K562 (cell line): ENCODE data around the gene SP4. TPM values are rescaled to one million over a fixed set of nuclear protein-coding genes. Genes with fewer than 3 reads are reported as not detected.

ENCODE experiments used
- BDP1 ChIP-seq: IDR thresholded peaks from 3 replicates; pipeline ENCODE4 v1.6.1; 2011; ENCODE audit not compliant: insufficient read length, insufficient read depth
- CEBPG ChIP-seq, 3 experiments: fragments of 200-800 bp in 1 of 3; sonication (Bioruptor generic) in 1 of 3; sonication (generic) in 1 of 3; formaldehyde crosslinking in 1 of 3; IDR thresholded peaks in 2 of 3; conservative IDR thresholded peaks in 1 of 3; 2 replicates each; pipeline versions ENCODE4 v1.6.1 to v1.8.0; 2016 to 2022; ENCODE audit warnings: missing compliant biosample characterization in 2 of 3, missing genetic modification characterization in 2 of 3, mild to moderate bottlenecking in 1 of 3, missing genetic modification reagents in 1 of 3
- GABPB2 ChIP-seq: fragments of 250-450 bp; sonication (Bioruptor Pico); conservative IDR thresholded peaks from 2 replicates; pipeline ENCODE4 v1.5.1; 2021; ENCODE audit warnings: mild to moderate bottlenecking
- JUN ChIP-seq, 2 experiments: sonication (generic) in 1 of 2; formaldehyde crosslinking in 1 of 2; IDR thresholded peaks; 2 replicates each; pipeline versions ENCODE4 v1.6.1 to v1.8.0; 2012 to 2022; ENCODE audit warnings: borderline replicate concordance in 2 of 2, mild to moderate bottlenecking in 2 of 2, improper control_type of control experiment in 1 of 2, low read depth in 1 of 2, low read length in 1 of 2, missing genetic modification reagents in 1 of 2
- NCOA1 ChIP-seq: fragments of 450-650 bp; IDR thresholded peaks from 2 replicates; pipeline ENCODE4 v1.6.1; 2016; ENCODE audit warnings: low read depth
- POU5F1 ChIP-seq: fragments of 150-350 bp; IDR thresholded peaks from 2 replicates; pipeline ENCODE4 v1.6.1; 2014; ENCODE audit warnings: borderline replicate concordance, low read length, low read depth, mild to moderate bottlenecking; ENCODE audit not compliant: partially characterized antibody
- PPARD ChIP-seq: fragments of 250-450 bp; sonication (Bioruptor Pico); IDR thresholded peaks from 2 replicates; pipeline ENCODE4 v1.8.0; 2022; ENCODE audit warnings: inconsistent platforms, mild to moderate bottlenecking, moderate library complexity
- PYGO2 ChIP-seq: fragments of 450-650 bp; IDR thresholded peaks from 2 replicates; pipeline ENCODE4 v1.6.1; 2016; ENCODE audit warnings: mild to moderate bottlenecking, missing genetic modification characterization, moderate library complexity, missing compliant biosample characterization
- SAFB ChIP-seq: fragments of 200-400 bp; formaldehyde crosslinking; IDR thresholded peaks from 2 replicates; pipeline ENCODE4 v1.6.1; 2017; ENCODE audit warnings: low read depth, low read length, borderline replicate concordance
- SMARCA5 ChIP-seq: fragments of 450-650 bp; IDR thresholded peaks from 2 replicates; pipeline ENCODE4 v1.6.1; 2016
- SREBF2 ChIP-seq: sonication (generic); formaldehyde crosslinking; IDR thresholded peaks from 2 replicates; pipeline ENCODE4 v1.4.0; 2020; ENCODE audit warnings: mild to moderate bottlenecking, missing genetic modification reagents
- TARDBP ChIP-seq: fragments of 450-650 bp; IDR thresholded peaks from 2 replicates; pipeline ENCODE4 v1.6.1; 2016
- ZNF23 ChIP-seq: fragments of 250-450 bp; sonication (Bioruptor Pico); IDR thresholded peaks from 2 replicates; pipeline ENCODE4 v1.4.0; 2020; ENCODE audit warnings: mild to moderate bottlenecking
- ZNF586 ChIP-seq: fragments of 450-650 bp; formaldehyde crosslinking; conservative IDR thresholded peaks from 2 replicates; pipeline ENCODE4 v1.4.0; 2020; ENCODE audit warnings: mild to moderate bottlenecking, moderate library complexity
- ZNF830 ChIP-seq: fragments of 250-450 bp; sonication (Bioruptor Pico); IDR thresholded peaks from 2 replicates; pipeline ENCODE4 v1.5.0; 2021; ENCODE audit warnings: mild to moderate bottlenecking
- polyA plus RNA-seq, 8 experiments: library from polyadenylated mRNA; depleted of rRNA in 4 of 8; stranded (reverse) in 5 of 8; unstranded in 3 of 8; fragments of >200 nt; fragmentation: Nextera tagmentation in 2 of 8; fragmentation: Illumina TruSeq in 1 of 8; extraction: Ambion mirVana in 2 of 8; extraction: Trizol in 1 of 8; gene quantifications; 2 replicates each; pipeline versions ENCODE4 v1.2.1 to v1.2.3, GENCODE V29; 2011 to 2014; ENCODE audit warnings: inconsistent platforms in 1 of 8, missing spikeins in 1 of 8
- total RNA-seq, 7 experiments: library from RNA; depleted of rRNA in 6 of 7; stranded (reverse); fragments of >200 nt in 6 of 7; fragmentation: Illumina TruSeq in 2 of 7; extraction: Trizol in 2 of 7; gene quantifications; 2 replicates each; pipeline versions ENCODE4 v1.2.1 to v1.2.3, GENCODE V29; 2011 to 2021; ENCODE audit warnings: low replicate concordance in 1 of 7
- TF ChIP-seq, protein P1 (sequence below): sonication (generic); formaldehyde crosslinking; IDR thresholded peaks from 2 replicates; pipeline ENCODE4 v1.8.0; 2023; ENCODE audit warnings: mild to moderate bottlenecking, missing genetic modification reagents
- TF ChIP-seq, protein P2 (sequence below), 2 experiments: fragments of 450-650 bp in 1 of 2; sonication (generic) in 1 of 2; formaldehyde crosslinking in 1 of 2; IDR thresholded peaks in 1 of 2; conservative IDR thresholded peaks in 1 of 2; 2 replicates each; pipeline versions ENCODE4 v1.6.1 to v1.8.1; 2016 to 2023; ENCODE audit warnings: mild to moderate bottlenecking in 2 of 2, moderate library complexity in 2 of 2, inconsistent platforms in 1 of 2, missing genetic modification reagents in 1 of 2
- TF ChIP-seq, protein P3 (sequence below): sonication (generic); formaldehyde crosslinking; IDR thresholded peaks from 2 replicates; pipeline ENCODE4 v1.4.0; 2020; ENCODE audit warnings: mild to moderate bottlenecking, missing genetic modification reagents
- TF ChIP-seq, protein P4 (sequence below): sonication (generic); formaldehyde crosslinking; IDR thresholded peaks from 2 replicates; pipeline ENCODE4 v1.5.0; 2020; ENCODE audit warnings: missing genetic modification reagents

The SP4 gene
- total and polyA plus RNA-seq, 9 of the 15 experiments (the other 6 are each of a cell fraction or from before 2014, with no cell fraction given): 2.4 to 9.4 (median 4.5) TPM

DNA sequence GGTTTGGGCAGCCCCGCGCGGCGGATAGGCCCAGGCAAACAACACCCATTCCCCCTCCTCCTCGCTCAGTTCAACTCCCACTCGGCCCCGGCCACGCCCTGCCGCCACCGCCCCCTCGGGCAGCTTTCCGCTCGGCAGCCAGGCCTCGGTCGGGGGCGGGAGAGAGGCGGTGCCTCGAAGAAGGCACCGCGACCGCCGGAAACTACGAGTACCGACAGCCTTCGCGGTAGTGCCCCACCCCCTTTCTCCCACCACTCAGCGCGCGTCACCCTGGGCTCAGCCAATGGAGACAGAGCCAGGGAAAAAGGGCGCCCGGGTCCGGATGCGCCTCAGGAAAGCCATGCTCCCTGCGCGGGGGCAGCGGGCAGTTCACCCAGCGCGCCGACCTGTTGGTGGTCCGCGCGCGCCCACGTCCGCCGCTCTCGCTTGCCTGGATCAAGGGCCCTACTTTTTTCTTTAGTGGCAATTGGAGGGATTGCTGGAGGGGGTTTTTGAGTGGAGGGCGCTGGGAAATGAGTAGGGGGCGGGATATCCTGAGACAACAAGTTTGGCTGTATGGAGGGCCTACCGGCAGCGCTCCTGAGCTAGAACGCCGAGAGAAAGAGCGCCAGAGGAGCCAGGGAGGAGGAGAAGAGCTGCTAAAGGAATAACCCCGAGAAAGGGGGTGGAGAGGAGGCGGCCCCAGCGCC, 557 bp upstream of the SP4 start (continued):
- TF ChIP-seq, protein P1, sequence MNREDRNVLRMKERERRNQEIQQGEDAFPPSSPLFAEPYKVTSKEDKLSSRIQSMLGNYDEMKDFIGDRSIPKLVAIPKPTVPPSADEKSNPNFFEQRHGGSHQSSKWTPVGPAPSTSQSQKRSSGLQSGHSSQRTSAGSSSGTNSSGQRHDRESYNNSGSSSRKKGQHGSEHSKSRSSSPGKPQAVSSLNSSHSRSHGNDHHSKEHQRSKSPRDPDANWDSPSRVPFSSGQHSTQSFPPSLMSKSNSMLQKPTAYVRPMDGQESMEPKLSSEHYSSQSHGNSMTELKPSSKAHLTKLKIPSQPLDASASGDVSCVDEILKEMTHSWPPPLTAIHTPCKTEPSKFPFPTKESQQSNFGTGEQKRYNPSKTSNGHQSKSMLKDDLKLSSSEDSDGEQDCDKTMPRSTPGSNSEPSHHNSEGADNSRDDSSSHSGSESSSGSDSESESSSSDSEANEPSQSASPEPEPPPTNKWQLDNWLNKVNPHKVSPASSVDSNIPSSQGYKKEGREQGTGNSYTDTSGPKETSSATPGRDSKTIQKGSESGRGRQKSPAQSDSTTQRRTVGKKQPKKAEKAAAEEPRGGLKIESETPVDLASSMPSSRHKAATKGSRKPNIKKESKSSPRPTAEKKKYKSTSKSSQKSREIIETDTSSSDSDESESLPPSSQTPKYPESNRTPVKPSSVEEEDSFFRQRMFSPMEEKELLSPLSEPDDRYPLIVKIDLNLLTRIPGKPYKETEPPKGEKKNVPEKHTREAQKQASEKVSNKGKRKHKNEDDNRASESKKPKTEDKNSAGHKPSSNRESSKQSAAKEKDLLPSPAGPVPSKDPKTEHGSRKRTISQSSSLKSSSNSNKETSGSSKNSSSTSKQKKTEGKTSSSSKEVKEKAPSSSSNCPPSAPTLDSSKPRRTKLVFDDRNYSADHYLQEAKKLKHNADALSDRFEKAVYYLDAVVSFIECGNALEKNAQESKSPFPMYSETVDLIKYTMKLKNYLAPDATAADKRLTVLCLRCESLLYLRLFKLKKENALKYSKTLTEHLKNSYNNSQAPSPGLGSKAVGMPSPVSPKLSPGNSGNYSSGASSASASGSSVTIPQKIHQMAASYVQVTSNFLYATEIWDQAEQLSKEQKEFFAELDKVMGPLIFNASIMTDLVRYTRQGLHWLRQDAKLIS (CRISPR knock-in tag): peak; percentile 1; the same call in 1 of the 2 replicates
- TF ChIP-seq, protein P2, sequence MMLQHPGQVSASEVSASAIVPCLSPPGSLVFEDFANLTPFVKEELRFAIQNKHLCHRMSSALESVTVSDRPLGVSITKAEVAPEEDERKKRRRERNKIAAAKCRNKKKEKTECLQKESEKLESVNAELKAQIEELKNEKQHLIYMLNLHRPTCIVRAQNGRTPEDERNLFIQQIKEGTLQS (IDR thresholded peaks at IDR 0.05): no peak
- TF ChIP-seq, protein P2 (CRISPR knock-in tag; conservative IDR thresholded peaks at IDR 0.05): 0 out of 2 replicates have a peak, but pooled peaks have one; percentile 19
- no peak for TF ChIP-seq PYGO2 (tag)
- TF ChIP-seq GABPB2 (CRISPR knock-in tag): 0 out of 2 replicates have a peak, but pooled peaks have one; percentile 26
- TF ChIP-seq NCOA1: no peak
- TF ChIP-seq SMARCA5: no peak
- no peak for TF ChIP-seq BDP1
- TF ChIP-seq TARDBP: no peak
- peak; percentile 30; the same call in 1 of the 2 replicates for TF ChIP-seq JUN (IDR thresholded peaks at IDR 0.05; ENCODE audit: borderline replicate concordance, low read depth, low read length)
- no peak for TF ChIP-seq JUN (CRISPR knock-in tag; IDR thresholded peaks at IDR 0.05; ENCODE audit: borderline replicate concordance)
- peak; percentile 83; the same call in 1 of the 2 replicates for TF ChIP-seq ZNF830 (CRISPR knock-in tag)
- TF ChIP-seq ZNF586: no peak
- no peak for TF ChIP-seq ZNF23 (CRISPR knock-in tag)
- TF ChIP-seq POU5F1: no peak
- no peak for TF ChIP-seq SREBF2
- no peak for TF ChIP-seq CEBPG (CRISPR knock-in tag; IDR thresholded peaks at IDR 0.05)
- TF ChIP-seq CEBPG (tag; conservative IDR thresholded peaks at IDR 0.05 in 1 of 2, IDR thresholded peaks at IDR 0.05 in 1 of 2): no peak
- TF ChIP-seq, protein P3, sequence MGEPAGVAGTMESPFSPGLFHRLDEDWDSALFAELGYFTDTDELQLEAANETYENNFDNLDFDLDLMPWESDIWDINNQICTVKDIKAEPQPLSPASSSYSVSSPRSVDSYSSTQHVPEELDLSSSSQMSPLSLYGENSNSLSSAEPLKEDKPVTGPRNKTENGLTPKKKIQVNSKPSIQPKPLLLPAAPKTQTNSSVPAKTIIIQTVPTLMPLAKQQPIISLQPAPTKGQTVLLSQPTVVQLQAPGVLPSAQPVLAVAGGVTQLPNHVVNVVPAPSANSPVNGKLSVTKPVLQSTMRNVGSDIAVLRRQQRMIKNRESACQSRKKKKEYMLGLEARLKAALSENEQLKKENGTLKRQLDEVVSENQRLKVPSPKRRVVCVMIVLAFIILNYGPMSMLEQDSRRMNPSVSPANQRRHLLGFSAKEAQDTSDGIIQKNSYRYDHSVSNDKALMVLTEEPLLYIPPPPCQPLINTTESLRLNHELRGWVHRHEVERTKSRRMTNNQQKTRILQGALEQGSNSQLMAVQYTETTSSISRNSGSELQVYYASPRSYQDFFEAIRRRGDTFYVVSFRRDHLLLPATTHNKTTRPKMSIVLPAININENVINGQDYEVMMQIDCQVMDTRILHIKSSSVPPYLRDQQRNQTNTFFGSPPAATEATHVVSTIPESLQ (CRISPR knock-in tag): no peak
- no peak for TF ChIP-seq SAFB
- TF ChIP-seq PPARD (CRISPR knock-in tag): no peak
- TF ChIP-seq, protein P4, sequence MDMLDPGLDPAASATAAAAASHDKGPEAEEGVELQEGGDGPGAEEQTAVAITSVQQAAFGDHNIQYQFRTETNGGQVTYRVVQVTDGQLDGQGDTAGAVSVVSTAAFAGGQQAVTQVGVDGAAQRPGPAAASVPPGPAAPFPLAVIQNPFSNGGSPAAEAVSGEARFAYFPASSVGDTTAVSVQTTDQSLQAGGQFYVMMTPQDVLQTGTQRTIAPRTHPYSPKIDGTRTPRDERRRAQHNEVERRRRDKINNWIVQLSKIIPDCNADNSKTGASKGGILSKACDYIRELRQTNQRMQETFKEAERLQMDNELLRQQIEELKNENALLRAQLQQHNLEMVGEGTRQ: no peak
